Heart right ventricle (tissue), 16 donors: Measurements from ENCODE around the gene GRIK2. TPM values are rescaled to one million over a fixed set of nuclear protein-coding genes. Genes with fewer than 3 reads are reported as not detected.

Experiments
- ATAC-seq, 8 donors: fragments of 200-7000 bp; cut with Tn5 transposase; one replicate each; pipeline ENCODE4 v1.9.1; 2020; ENCODE audit warnings: mild to moderate bottlenecking in 8 of 8, moderate library complexity in 8 of 8, moderate number of reproducible peaks in 1 of 8
- DNase-seq, 2 donors: peaks; one replicate each; pipeline ENCODE4 v3.0.0-alpha.2; 2020
- H3K27ac ChIP-seq, 10 donors: fragments of 200-600 bp; sonication (generic) in 2 of 10; one replicate each; pipeline versions ENCODE4 v1.5.0 to v1.8.0; 2020 to 2022; ENCODE audit warnings: mild to moderate bottlenecking in 3 of 10
- H3K27me3 ChIP-seq, 7 donors: fragments of 200-600 bp; one replicate each; pipeline ENCODE4 v1.8.0; 2021 to 2022; ENCODE audit warnings: mild to moderate bottlenecking in 2 of 7
- H3K36me3 ChIP-seq, 9 donors: fragments of 200-600 bp; sonication (generic) in 1 of 9; one replicate each; pipeline versions ENCODE4 v1.5.0 to v1.8.0; 2020 to 2022; ENCODE audit warnings: mild to moderate bottlenecking in 2 of 9
- H3K4me1 ChIP-seq, 9 donors: fragments of 200-600 bp; sonication (generic) in 1 of 9; one replicate each; pipeline versions ENCODE4 v1.5.0 to v1.8.0; 2020 to 2022; ENCODE audit warnings: mild to moderate bottlenecking in 4 of 9
- H3K4me3 ChIP-seq, 10 donors: fragments of 200-600 bp; sonication (generic) in 2 of 10; one replicate each; pipeline versions ENCODE4 v1.5.0 to v1.8.0; 2020 to 2022; ENCODE audit warnings: mild to moderate bottlenecking in 7 of 10, moderate library complexity in 2 of 10
- H3K9me3 ChIP-seq, 11 donors: fragments of 200-600 bp in 10 of 11; sonication (generic) in 2 of 11; one replicate each; pipeline versions ENCODE4 v1.5.0 to v1.8.0; 2013 to 2022; ENCODE audit warnings: mild to moderate bottlenecking in 2 of 11, control low read depth in 1 of 11, moderate library complexity in 1 of 11
- WGBS, 2 donors: extraction: QIAGEN DNeasy Blood & Tissue Kit; methylation state at CpG; one replicate each; pipeline ENCODE4 v1.1.7; 2013; ENCODE audit warnings: inconsistent platforms in 1 of 2; 5-methylcytosine and 5-hydroxymethylcytosine counted together
- intact Hi-C, 10 donors: fragments of 100-400 bp; cut with DNase I; formaldehyde crosslinking; loops; one replicate each; pipeline versions ENCODE4 v1.11.1 to v1.14.2; 2022
- polyA plus RNA-seq, 2 donors: library from polyadenylated mRNA; stranded (reverse); fragments of 200-250 nt; gene quantifications; one replicate each; pipeline ENCODE4 v1.2.3, GENCODE V29; 2013
- total RNA-seq, 10 donors: library from RNA; stranded (reverse); fragmentation: NEBNext Ultra II Directional in 3 of 10; extraction: Animal tissue kit (Norgen Biotek cat#: 25700) in 3 of 10; gene quantifications; one replicate each; pipeline versions ENCODE4 v1.2.1 to v1.2.4, GENCODE V29; 2021 to 2023
- TF ChIP-seq, protein P1 (sequence below), 9 donors: fragments of 200-600 bp; sonication (generic) in 2 of 9; IDR thresholded peaks; one replicate each; pipeline versions ENCODE4 v1.5.0 to v1.8.0; 2021 to 2022; ENCODE audit warnings: antibody characterized with exemption in 9 of 9, mild to moderate bottlenecking in 5 of 9, moderate library complexity in 1 of 9
- donor health status: Arrhythmogenic right ventricular cardiomyopathy.
- donor health status: ischemic (EF 13 %, LVEDD 7.1; RV severe dilation, severe dysfunction).
- donor health status: healthy with polysubstance abuse.
- donor health status: DM: no; HTN: yes; CAD: no.
- donor health status: DM: no; HTN: no; CAD: no.
- donor health status: ischemic (EF 25% LVEDD 6.9; RV normal size, moderate dysfunction).
- donor health status: ischemic (EF 25% LVEDD 5.7; RV mildly dilated, moderate dysfunction).
- donor health status: healthy.
- donor health status: DM: yes; HTN: yes; CAD: no.
- donor health status: Ischemic cardiomyopathy.
- donor health status: ischemic (EF 35%, LVEDD 5.7; RV mildly dilated, moderate dysfunction).
- donor health status: nonischemic (EF 11% LVEDD 7.7; RV severe dilation, severe dysfunction).
- donor health status: DM: yes; HTN: yes; CAD: no.
- donor health status: PGD.
- donor health status: ischemic (EF 29% LVEDD 5.4; RV normal size, mild dysfunction).
- donor health status: nonischemic (EF 23%, LVEDD 6.1; RV moderate dilation, normal function).

Gene GRIK2
- total and polyA plus RNA-seq, 12 donors, result 0.13 to 7.0 (median 2.5) TPM

DNA sequence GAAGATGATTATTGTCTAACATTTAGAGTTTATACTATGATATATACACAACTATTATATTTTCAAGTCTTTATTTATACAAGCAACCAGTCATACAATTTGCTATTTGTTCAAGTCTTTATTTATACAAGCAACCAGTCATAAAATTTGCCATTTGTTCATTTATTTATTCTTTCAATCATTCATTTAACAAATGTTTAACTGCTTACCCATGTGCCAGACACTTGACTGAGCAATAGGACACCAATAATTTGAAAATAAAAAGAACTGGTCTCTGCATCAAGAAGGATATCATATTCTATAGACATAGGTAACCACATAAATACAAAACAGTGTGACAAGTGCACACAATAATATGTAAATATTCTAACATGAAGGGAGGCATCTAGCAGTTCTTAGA, 20.3 kb downstream of the GRIK2 start:
- H3K9me3 ChIP-seq, result no peaks in the 10 kb centered on the region
- no peaks in the 10 kb centered on the region for H3K27me3 ChIP-seq
- no peak overlapping the region for H3K27ac ChIP-seq
- intact Hi-C loops, result no loop called here
- ATAC-seq (no peak), DNase-seq (no peak)
- TF ChIP-seq, protein P1, sequence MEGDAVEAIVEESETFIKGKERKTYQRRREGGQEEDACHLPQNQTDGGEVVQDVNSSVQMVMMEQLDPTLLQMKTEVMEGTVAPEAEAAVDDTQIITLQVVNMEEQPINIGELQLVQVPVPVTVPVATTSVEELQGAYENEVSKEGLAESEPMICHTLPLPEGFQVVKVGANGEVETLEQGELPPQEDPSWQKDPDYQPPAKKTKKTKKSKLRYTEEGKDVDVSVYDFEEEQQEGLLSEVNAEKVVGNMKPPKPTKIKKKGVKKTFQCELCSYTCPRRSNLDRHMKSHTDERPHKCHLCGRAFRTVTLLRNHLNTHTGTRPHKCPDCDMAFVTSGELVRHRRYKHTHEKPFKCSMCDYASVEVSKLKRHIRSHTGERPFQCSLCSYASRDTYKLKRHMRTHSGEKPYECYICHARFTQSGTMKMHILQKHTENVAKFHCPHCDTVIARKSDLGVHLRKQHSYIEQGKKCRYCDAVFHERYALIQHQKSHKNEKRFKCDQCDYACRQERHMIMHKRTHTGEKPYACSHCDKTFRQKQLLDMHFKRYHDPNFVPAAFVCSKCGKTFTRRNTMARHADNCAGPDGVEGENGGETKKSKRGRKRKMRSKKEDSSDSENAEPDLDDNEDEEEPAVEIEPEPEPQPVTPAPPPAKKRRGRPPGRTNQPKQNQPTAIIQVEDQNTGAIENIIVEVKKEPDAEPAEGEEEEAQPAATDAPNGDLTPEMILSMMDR (IDR thresholded peaks at IDR 0.05), result no peak
- H3K4me3 ChIP-seq, result no peak overlapping the region
- no peaks in the 10 kb centered on the region for H3K36me3 ChIP-seq
- H3K4me1 ChIP-seq, result no peaks in the 10 kb centered on the region

DNA sequence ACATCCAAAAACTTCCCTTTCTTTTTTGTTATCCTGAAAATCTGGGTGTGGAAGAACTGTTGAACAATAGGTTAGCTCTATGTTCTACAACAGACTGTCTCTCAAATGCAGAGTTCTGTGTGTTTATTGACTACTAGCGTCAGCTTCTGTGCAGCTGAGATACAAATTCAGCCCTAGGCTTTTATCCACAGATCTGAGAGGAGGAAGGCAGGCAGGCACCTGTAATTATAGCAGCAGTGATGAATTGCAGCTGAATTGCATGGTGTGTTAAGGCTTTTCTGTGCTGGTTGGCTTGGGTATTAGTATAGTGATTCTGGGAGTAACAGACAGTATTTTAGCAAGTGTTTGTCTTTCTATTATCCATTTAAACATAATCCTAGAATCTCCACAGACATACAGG, 24.4 kb downstream of the GRIK2 start:
- TF ChIP-seq, protein P1 (IDR thresholded peaks at IDR 0.05), result no peak
- no peak for ATAC-seq
- Histone ChIP-seq H3K4me3 (no peak overlapping the region), H3K27me3 (no peaks in the 10 kb centered on the region), H3K9me3 (no peaks in the 10 kb centered on the region), H3K27ac (no peak overlapping the region), H3K36me3 (no peaks in the 10 kb centered on the region), H3K4me1 (no peaks in the 10 kb centered on the region)
- intact Hi-C loops, result no loop called here
- no peak for DNase-seq
- 71 to 84% methylated on average over 1 of the region's 1 CpG for WGBS, 2 donors

DNA sequence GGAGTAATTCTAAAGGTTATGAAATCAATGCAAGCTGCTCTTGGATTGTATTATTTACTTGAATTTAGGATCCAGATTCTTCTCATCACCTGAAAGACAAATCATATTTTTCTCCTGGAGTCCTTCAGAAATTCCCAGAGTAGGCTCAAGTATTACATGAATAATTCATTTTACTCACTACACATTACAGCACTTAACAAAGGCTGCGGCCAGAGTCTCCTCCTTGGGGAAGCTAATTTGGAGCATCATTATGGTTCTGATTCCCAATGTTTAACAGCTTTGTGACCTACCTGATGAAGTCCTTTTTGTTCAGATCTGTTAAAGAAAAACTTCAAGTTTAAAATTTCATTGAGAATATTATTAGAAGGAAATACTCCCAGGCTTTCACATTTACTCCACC, 28.7 kb downstream of the GRIK2 start:
- H3K27ac ChIP-seq, result no peak overlapping the region
- H3K27me3 ChIP-seq, result no peaks in the 10 kb centered on the region
- intact Hi-C loops, result no loop called here
- no peaks in the 10 kb centered on the region for H3K36me3 ChIP-seq
- H3K4me3 ChIP-seq, result no peak overlapping the region
- no peaks in the 10 kb centered on the region for H3K4me1 ChIP-seq
- WGBS, 2 donors, result 69 to 86% methylated on average over 1 of the region's 1 CpG
- TF ChIP-seq, protein P1 (IDR thresholded peaks at IDR 0.05), result no peak
- no peak for ATAC-seq
- DNase-seq, result no peak
- no peaks in the 10 kb centered on the region for H3K9me3 ChIP-seq

DNA sequence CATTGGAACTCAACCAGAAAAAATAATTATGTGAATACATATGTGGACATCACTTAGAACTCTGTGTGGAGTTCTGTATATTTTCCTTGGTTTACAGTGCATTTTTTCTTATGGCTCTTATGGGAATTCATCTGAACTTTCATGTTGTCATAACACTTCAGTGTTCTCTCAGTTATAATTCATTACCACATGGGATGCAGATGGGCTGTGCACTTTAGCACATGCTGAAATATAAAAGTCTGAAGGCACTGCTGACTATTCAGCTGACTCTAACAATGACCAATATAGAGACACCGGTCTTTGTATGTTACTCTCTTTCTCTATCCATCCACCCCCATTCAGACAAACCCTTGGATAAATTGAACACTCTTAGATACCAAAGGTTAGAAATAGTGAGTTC, 29.3 kb downstream of the GRIK2 start:
- ATAC-seq, result no peak

More for the DNA sequence above, 29.3 kb downstream of the GRIK2 start:
- Histone ChIP-seq H3K4me1 (no peaks in the 10 kb centered on the region), H3K27me3 (no peaks in the 10 kb centered on the region), H3K9me3 (no peaks in the 10 kb centered on the region), H3K27ac (no peak overlapping the region), H3K36me3 (no peaks in the 10 kb centered on the region), H3K4me3 (no peak overlapping the region)
- intact Hi-C loops, result no loop called here
- TF ChIP-seq, protein P1 (IDR thresholded peaks at IDR 0.05), result no peak
- WGBS, 2 donors, result 92% methylated on average over 1 of the region's 1 CpG
- no peak for DNase-seq
